H1 (cell line): ENCODE results near the gene SRI. TPM values are rescaled to one million over a fixed set of nuclear protein-coding genes. Genes with fewer than 3 reads are reported as not detected.

ENCODE experiments used
- CTCF ChIA-PET: fragments of 300-600 bp; sonication (Branson Sonifier 250); formaldehyde crosslinking; loops from one replicate; lab custom pipeline; 2021; ENCODE audit not compliant: partially characterized antibody; lab: Charles Lee
- POLR2A ChIA-PET: fragments of 300-600 bp; sonication (Branson Sonifier 250); formaldehyde crosslinking; loops from one replicate; lab custom pipeline; 2021; ENCODE audit warnings: inconsistent platforms; ENCODE audit not compliant: partially characterized antibody; lab: Charles Lee
- DNase-seq, 2 experiments: peaks; one replicate each; pipeline versions ENCODE4 v3.0.0 to v3.0.0-alpha.2; 2010 to 2022; ENCODE audit warnings: low spot score in 2 of 2, low read depth in 1 of 2, mixed read lengths in 1 of 2
- FAIRE-seq: peaks from 2 replicates; lab custom pipeline; 2011; peaks lifted over from hg19 to GRCh38; lab: Jason Lieb, UNC
- H2AFZ ChIP-seq: 2 replicates; pipeline ENCODE4 v1.8.1; 2012; ENCODE audit warnings: low read length, inconsistent platforms
- H2AK5ac ChIP-seq: 2 replicates; pipeline ENCODE4 v1.6.1; 2013; ENCODE audit warnings: low read depth, low read length
- H2BK120ac ChIP-seq: replicated peaks from 2 replicates; pipeline ENCODE3; 2013; ENCODE audit warnings: low read depth, low read length, inconsistent platforms
- H2BK12ac ChIP-seq: 2 replicates; pipeline ENCODE4 v1.6.1; 2013; ENCODE audit warnings: low read depth, low read length
- H2BK15ac ChIP-seq: 2 replicates; pipeline ENCODE4 v1.6.1; 2013; ENCODE audit warnings: low read length
- H2BK20ac ChIP-seq: 2 replicates; pipeline ENCODE4 v1.6.1; 2013; ENCODE audit warnings: low read length
- H2BK5ac ChIP-seq: 2 replicates; pipeline ENCODE4 v1.6.1; 2013; ENCODE audit warnings: low read depth, low read length
- H3K14ac ChIP-seq: 2 replicates; pipeline ENCODE4 v1.6.1; 2013; ENCODE audit warnings: inconsistent platforms; ENCODE audit not compliant: insufficient read length
- H3K18ac ChIP-seq: 2 replicates; pipeline ENCODE4 v1.6.1; 2013; ENCODE audit warnings: low read length; ENCODE audit errors: extremely low read depth
- H3K23ac ChIP-seq: 2 replicates; pipeline ENCODE4 v1.6.1; 2013; ENCODE audit warnings: inconsistent platforms; ENCODE audit not compliant: insufficient read length
- H3K23me2 ChIP-seq: 2 replicates; pipeline ENCODE4 v1.6.1; 2013; ENCODE audit warnings: low read depth, low read length
- H3K27ac ChIP-seq: 2 replicates; pipeline ENCODE4 v1.6.1; 2011; ENCODE audit warnings: low read depth, low read length, inconsistent platforms
- H3K27me3 ChIP-seq, 4 experiments: replicated peaks in 1 of 4; 1 replicate in 1 of 4; 2 replicates in 3 of 4; pipeline versions ENCODE4 v1.6.1 to v1.8.1; 2011 to 2013; ENCODE audit warnings: low read length in 3 of 4, mild to moderate bottlenecking in 3 of 4, inconsistent platforms in 2 of 4, mixed read lengths in 2 of 4, moderate library complexity in 1 of 4; ENCODE audit not compliant: control insufficient read depth in 3 of 4, insufficient read depth in 3 of 4; ENCODE audit errors: extremely low read depth in 1 of 4
- H3K36me3 ChIP-seq, 4 experiments: 2 replicates each; pipeline versions ENCODE4 v1.6.1 to v1.8.1; 2011 to 2013; ENCODE audit warnings: mild to moderate bottlenecking in 4 of 4, low read length in 3 of 4, moderate library complexity in 2 of 4, control low read depth in 1 of 4, inconsistent platforms in 1 of 4; ENCODE audit not compliant: insufficient read depth in 4 of 4, control insufficient read depth in 2 of 4
- H3K4ac ChIP-seq: replicated peaks from 2 replicates; pipeline ENCODE3; 2013; ENCODE audit warnings: low read length, low read depth, mixed read lengths, inconsistent platforms; ENCODE audit not compliant: insufficient read length
- H3K4me1 ChIP-seq, 4 experiments: replicated peaks in 1 of 4; 1 replicate in 1 of 4; 2 replicates in 3 of 4; pipeline versions ENCODE4 v1.6.1 to v1.8.1; 2011 to 2013; ENCODE audit warnings: low read length in 3 of 4, inconsistent platforms in 2 of 4, mixed read lengths in 1 of 4; ENCODE audit not compliant: insufficient read depth in 4 of 4, control insufficient read depth in 3 of 4
- H3K4me2 ChIP-seq, 2 experiments: 2 replicates each; pipeline versions ENCODE4 v1.6.1 to v1.8.1; 2011 to 2013; ENCODE audit warnings: low read depth in 2 of 2, low read length in 2 of 2, control low read depth in 1 of 2, inconsistent platforms in 1 of 2, mild to moderate bottlenecking in 1 of 2; ENCODE audit not compliant: insufficient read depth in 1 of 2
- H3K4me3 ChIP-seq, 4 experiments: fragments of 200-600, 300-600 bp in 1 of 4; sonication (generic), shearing (Covaris generic), sonication (Bioruptor Twin) in 1 of 4; 2 replicates each; pipeline versions ENCODE4 v1.5.1 to v1.8.1; 2011 to 2016; ENCODE audit warnings: low read length in 4 of 4, low read depth in 3 of 4, control low read depth in 2 of 4, inconsistent platforms in 2 of 4, mild to moderate bottlenecking in 2 of 4, mixed read lengths in 1 of 4, moderate library complexity in 1 of 4; ENCODE audit not compliant: insufficient read depth in 2 of 4; ENCODE audit errors: extremely low read depth in 1 of 4
- H3K56ac ChIP-seq: replicated peaks from 2 replicates; pipeline ENCODE3; 2013; ENCODE audit warnings: low read depth, mild to moderate bottlenecking, mixed read lengths, low read length, inconsistent platforms; ENCODE audit not compliant: insufficient read length
- H3K79me1 ChIP-seq: 2 replicates; pipeline ENCODE4 v1.6.1; 2013; ENCODE audit warnings: low read depth, low read length, control low read depth
- H3K79me2 ChIP-seq, 2 experiments: 2 replicates each; pipeline versions ENCODE4 v1.6.1 to v1.8.1; 2012 to 2013; ENCODE audit warnings: low read length in 2 of 2, mild to moderate bottlenecking in 2 of 2, inconsistent platforms in 1 of 2; ENCODE audit not compliant: insufficient read depth in 2 of 2, control insufficient read depth in 1 of 2
- H3K9ac ChIP-seq, 4 experiments: replicated peaks in 1 of 4; 1 replicate in 1 of 4; 2 replicates in 3 of 4; pipeline versions ENCODE4 v1.6.1 to v1.8.1; 2011 to 2013; ENCODE audit warnings: low read depth in 3 of 4, low read length in 3 of 4, control low read depth in 2 of 4, mild to moderate bottlenecking in 2 of 4, moderate library complexity in 2 of 4, inconsistent platforms in 1 of 4; ENCODE audit errors: extremely low read depth in 1 of 4
- H3K9me3 ChIP-seq, 2 experiments: 2 replicates each; pipeline versions ENCODE4 v1.6.1 to v1.8.1; 2012 to 2013; ENCODE audit warnings: mild to moderate bottlenecking in 2 of 2, moderate library complexity in 2 of 2, control low read depth in 1 of 2, inconsistent platforms in 1 of 2, low read depth in 1 of 2, low read length in 1 of 2, mixed read lengths in 1 of 2; ENCODE audit not compliant: insufficient read depth in 2 of 2
- H4K20me1 ChIP-seq, 2 experiments: replicated peaks in 1 of 2; 2 replicates each; pipeline versions ENCODE3 to v1.8.1; 2011 to 2013; ENCODE audit warnings: inconsistent platforms in 2 of 2, low read length in 2 of 2, mild to moderate bottlenecking in 1 of 2; ENCODE audit not compliant: insufficient read depth in 2 of 2, control insufficient read depth in 1 of 2
- H4K5ac ChIP-seq: 2 replicates; pipeline ENCODE4 v1.6.1; 2013; ENCODE audit warnings: low read length, low read depth, mixed read lengths, inconsistent platforms; ENCODE audit not compliant: insufficient read length
- H4K8ac ChIP-seq: 2 replicates; pipeline ENCODE4 v1.8.0; 2013; ENCODE audit warnings: mild to moderate bottlenecking, moderate library complexity, low read length, inconsistent platforms; ENCODE audit not compliant: insufficient read depth; ENCODE audit errors: extremely low read depth
- H4K91ac ChIP-seq: replicated peaks from 2 replicates; pipeline ENCODE3; 2013; ENCODE audit warnings: low read length, mixed read lengths, inconsistent platforms; ENCODE audit not compliant: insufficient read length
- TCF12 ChIP-seq: IDR thresholded peaks from 2 replicates; pipeline ENCODE4 v1.6.1; 2011; ENCODE audit warnings: low read depth, mild to moderate bottlenecking, low read length
- WGBS, 2 experiments: shearing (Covaris generic) in 1 of 2; methylation state at CpG; one replicate each; pipeline versions ENCODE4 v1.1.6 to v1.1.7; 2013 to 2015; ENCODE audit warnings: low lambda C conversion rate in 2 of 2, mixed read lengths in 2 of 2, inconsistent platforms in 1 of 2, low coverage in 1 of 2, missing lambda C conversion rate in 1 of 2; ENCODE audit not compliant: insufficient replicate concordance in 2 of 2, insufficient coverage in 1 of 2, insufficient read length in 1 of 2; ENCODE audit errors: extremely low coverage in 1 of 2, missing lambda C conversion rate in 1 of 2; 5-methylcytosine and 5-hydroxymethylcytosine counted together
- polyA plus RNA-seq, 7 experiments: library from polyadenylated mRNA; depleted of rRNA in 3 of 7; stranded (reverse) in 5 of 7; unstranded in 2 of 7; fragments of >200 nt in 5 of 7; fragments of 200-250 nt in 2 of 7; gene quantifications; 1 replicate in 5 of 7; 2 replicates in 1 of 7; 4 replicates in 1 of 7; pipeline versions ENCODE4 v1.2.1 to v1.2.3, GENCODE V29; 2011 to 2013; ENCODE audit warnings: missing spikeins in 2 of 7, mixed read lengths in 2 of 7
- total RNA-seq: library from RNA; stranded (reverse); fragmentation: NEBNext Ultra II Directional; extraction: Animal tissue kit (Norgen Biotek cat#: 25700); gene quantifications from 2 replicates; pipeline ENCODE4 v1.2.1, GENCODE V29; 2021

Gene SRI
- total and polyA plus RNA-seq, 2 of the 8 experiments (the other 6 are each of a cell fraction or from before 2014, with no cell fraction given), result 118 to 170 TPM

- no peak overlapping the region for H2BK12ac ChIP-seq
- H4K8ac ChIP-seq, result no peak overlapping the region
- H3K23ac ChIP-seq, result no peak overlapping the region
- no peak overlapping the region for H3K56ac ChIP-seq
- no peaks in the 10 kb centered on the region for H3K79me1 ChIP-seq
- ChIA-PET POLR2A (no interaction called here), CTCF (interaction anchor here (0.7 to 4.4 kb wide), 16 partner anchors 9 to 1378 kb away, joined by 3 to 38 read pairs (median 6); partner anchors contain the start of gene STEAP4)
- FAIRE-seq, result no peak
- no peak overlapping the region for H3K9ac ChIP-seq
- H3K4ac ChIP-seq, result no peak overlapping the region
- TF ChIP-seq TCF12, result no peak
- no peaks in the 10 kb centered on the region for H4K20me1 ChIP-seq
- no peak for DNase-seq
- 92% methylated on average over 1 of the region's 1 CpG; no CpG with 5 or more reads in 1 of the 2 experiments for WGBS, 2 experiments
- H3K36me3 ChIP-seq, result no peaks in the 10 kb centered on the region
- peaks cover 0 to 3% (median 0%) of the 10 kb centered on the region in 4 experiments; a peak in 1 of 7 replicates for H3K4me1 ChIP-seq
- H2BK120ac ChIP-seq, result no peak overlapping the region
- H3K79me2 ChIP-seq, result no peaks in the 10 kb centered on the region
- no peak overlapping the region for H4K91ac ChIP-seq
- no peak overlapping the region for H3K27ac ChIP-seq
- H2BK5ac ChIP-seq, result no peak overlapping the region
- H4K5ac ChIP-seq, result no peak overlapping the region
- no peak overlapping the region for H2AK5ac ChIP-seq
- H3K18ac ChIP-seq, result no peak overlapping the region
- no peaks in the 10 kb centered on the region for H3K27me3 ChIP-seq
- H2AFZ ChIP-seq, result no peak overlapping the region
- H3K14ac ChIP-seq, result no peak overlapping the region
- no peaks in the 10 kb centered on the region; the same call in 1 of the 2 replicates for H3K23me2 ChIP-seq
- no peak overlapping the region for H3K4me3 ChIP-seq
- H2BK20ac ChIP-seq, result no peak overlapping the region
- H2BK15ac ChIP-seq, result no peak overlapping the region
- no peak overlapping the region for H3K4me2 ChIP-seq
- H3K9me3 ChIP-seq, result no peaks in the 10 kb centered on the region
Measured at GRCh38 chr7:88244258-88244657, 24.4 kb upstream of the SRI start.
